Transverse colon (tissue), 4 donors: ENCODE results near the gene MTG2. TPM values are rescaled to one million over a fixed set of nuclear protein-coding genes. Genes with fewer than 3 reads are reported as not detected.

Experiments
- DNase-seq: peaks from one replicate; pipeline ENCODE4 v3.0.0-alpha.2; 2019
- H3K27ac ChIP-seq, 4 donors: fragments of 200-600 bp; sonication (generic); 2 replicates each; pipeline ENCODE4 v1.5.1; 2016 to 2018; ENCODE audit warnings: inconsistent platforms in 4 of 4
- H3K27me3 ChIP-seq: fragments of 200-600 bp; sonication (generic); 2 replicates; pipeline ENCODE4 v1.5.1; 2017; ENCODE audit warnings: inconsistent platforms
- H3K36me3 ChIP-seq, 4 donors: fragments of 200-600 bp; sonication (generic); 2 replicates each; pipeline ENCODE4 v1.5.1; 2017 to 2019; ENCODE audit warnings: inconsistent platforms in 4 of 4
- H3K4me1 ChIP-seq, 4 donors: fragments of 200-600 bp; sonication (generic); 2 replicates each; pipeline ENCODE4 v1.5.1; 2017 to 2020; ENCODE audit warnings: inconsistent platforms in 4 of 4
- H3K4me3 ChIP-seq, 4 donors: fragments of 200-600 bp; sonication (generic); 1 replicate in 1 of 4; 2 replicates in 3 of 4; pipeline versions ENCODE4 v1.5.1 to v1.6.1; 2017 to 2019; ENCODE audit warnings: inconsistent platforms in 4 of 4
- H3K9me3 ChIP-seq, 2 donors: fragments of 200-600 bp; sonication (generic); 2 replicates each; pipeline ENCODE4 v1.5.1; 2017 to 2019; ENCODE audit warnings: inconsistent platforms in 2 of 2
- CTCF ChIP-seq, 5 experiments: fragments of 200-600 bp in 3 of 5; fragments of 450-650 bp in 2 of 5; sonication (generic) in 3 of 5; IDR thresholded peaks; 1 replicate in 2 of 5; 2 replicates in 3 of 5; pipeline ENCODE4 v1.5.1; 2016 to 2017; ENCODE audit warnings: antibody characterized with exemption in 5 of 5, inconsistent platforms in 3 of 5, mild to moderate bottlenecking in 2 of 5, moderate library complexity in 1 of 5
- EP300 ChIP-seq: sonication (generic); formaldehyde crosslinking; IDR thresholded peaks from one replicate; pipeline ENCODE4 v1.6.1; 2017; ENCODE audit warnings: antibody characterized with exemption, low read depth
- POLR2A ChIP-seq: fragments of 450-650 bp; IDR thresholded peaks from one replicate; pipeline ENCODE4 v1.6.1; 2016; ENCODE audit warnings: antibody characterized with exemption, mild to moderate bottlenecking, moderate library complexity
- POLR2AphosphoS5 ChIP-seq, 3 donors: sonication (generic); formaldehyde crosslinking; IDR thresholded peaks; one replicate each; pipeline ENCODE4 v1.6.1; 2016; ENCODE audit warnings: antibody characterized with exemption in 3 of 3
- WGBS, 2 donors: methylation state at CpG; one replicate each; pipeline ENCODE4 v1.1.5; 2018; ENCODE audit warnings: low coverage in 1 of 2; 5-methylcytosine and 5-hydroxymethylcytosine counted together
- in situ Hi-C, 4 donors: fragments of 200-750 bp; cut with MboI; loops; one replicate each; pipeline versions ENCODE4 v1.15.0 to v1.15.1; 2017; ENCODE audit warnings: low sequenced_read_pairs in 3 of 4, low pct_ligation_motif_present in 1 of 4, low pct_unique_long_range_greater_than_20kb in 1 of 4
- intact Hi-C: fragments of 100-400 bp; cut with DNase I; formaldehyde crosslinking; loops from one replicate; pipeline ENCODE4 v1.15.1; 2023; ENCODE audit warnings: low total_unique reads
- total RNA-seq, 4 donors: library from RNA; depleted of rRNA; stranded (reverse); fragments of >200 nt; gene quantifications; one replicate each; pipeline ENCODE4 v1.1.0, GENCODE V29; 2016

The MTG2 gene
- total RNA-seq, 4 donors from 2014 or later, result 9.8 to 58.0 (median 23.1) TPM

GRCh38 chr20:62160253-62160652, 22.6 kb upstream of the MTG2 start:
- WGBS, 2 donors, result 90 to 95% methylated on average over 2 to 8 of the region's 9 CpGs
- peaks cover 0 to 7% (median 1%) of the 10 kb centered on the region in 4 donors for H3K4me1 ChIP-seq
- H3K27ac ChIP-seq, result no peak overlapping the region
- in situ Hi-C loops (no loop called here), intact Hi-C loops (no loop called here)
- no peak for DNase-seq
- peaks cover 0 to 8% (median under 1%) of the 10 kb centered on the region in 4 donors for H3K36me3 ChIP-seq
- TF ChIP-seq POLR2AphosphoS5 (IDR thresholded peaks at IDR 0.05), result no peak
- TF ChIP-seq EP300, result no peak
- TF ChIP-seq POLR2A, result no peak
- no peak for TF ChIP-seq CTCF (IDR thresholded peaks at IDR 0.05)
- no peaks in the 10 kb centered on the region for H3K27me3 ChIP-seq
- H3K9me3 ChIP-seq, result no peaks in the 10 kb centered on the region
- H3K4me3 ChIP-seq, result no peak overlapping the region

- H3K27ac ChIP-seq, result no peak overlapping the region
- no peak for DNase-seq
- in situ Hi-C loops, result no loop called here
- intact Hi-C loops, result no loop called here
- H3K9me3 ChIP-seq, result no peaks in the 10 kb centered on the region
- H3K4me1 ChIP-seq, result peaks cover 0 to 7% (median 1%) of the 10 kb centered on the region in 4 donors
- H3K27me3 ChIP-seq, result no peaks in the 10 kb centered on the region
- no peak for TF ChIP-seq EP300
- TF ChIP-seq POLR2A, result no peak
- no peak for TF ChIP-seq POLR2AphosphoS5 (IDR thresholded peaks at IDR 0.05)
- no peak for TF ChIP-seq CTCF (IDR thresholded peaks at IDR 0.05)
- peaks cover 0 to 11% (median 2%) of the 10 kb centered on the region in 4 donors for H3K36me3 ChIP-seq
- no peak overlapping the region for H3K4me3 ChIP-seq
- WGBS, 2 donors, result 94% methylated on average over 17 of the region's 17 CpGs; no CpG with 5 or more reads in 1 of the 2 donors
These were observed 22.0 kb upstream of the MTG2 start for GRCh38 chr20:62160876-62161275.

GRCh38 chr20:62161347-62161746, 21.5 kb upstream of the MTG2 start:
- H3K9me3 ChIP-seq, result no peaks in the 10 kb centered on the region
- WGBS, 2 donors, result 90% methylated on average over 17 of the region's 17 CpGs; no CpG with 5 or more reads in 1 of the 2 donors
- H3K27me3 ChIP-seq, result no peaks in the 10 kb centered on the region
- intact Hi-C loops, result no loop called here
- no peak for DNase-seq
- H3K4me3 ChIP-seq, result no peak overlapping the region
- peaks cover 0 to 7% (median 1%) of the 10 kb centered on the region in 4 donors for H3K4me1 ChIP-seq
- H3K27ac ChIP-seq, result no peak overlapping the region
- H3K36me3 ChIP-seq, result peaks cover 0 to 16% (median 2%) of the 10 kb centered on the region in 4 donors
- no peak for TF ChIP-seq EP300
- no peak for TF ChIP-seq POLR2A
- TF ChIP-seq POLR2AphosphoS5 (IDR thresholded peaks at IDR 0.05), result no peak
- TF ChIP-seq CTCF (IDR thresholded peaks at IDR 0.05), result no peak
- in situ Hi-C loops, result no loop called here

GRCh38 chr20:62162765-62163484, 19.9 kb upstream of the MTG2 start:
- H3K4me3 ChIP-seq, result no peak overlapping the region
- H3K4me1 ChIP-seq, result no peaks in the 10 kb centered on the region
- H3K27me3 ChIP-seq, result no peaks in the 10 kb centered on the region
- intact Hi-C loops, result no loop called here
- WGBS, 2 donors, result 96% methylated on average over 35 of the region's 38 CpGs; no CpG with 5 or more reads in 1 of the 2 donors
- in situ Hi-C loops, result no loop called here
- peaks cover 0 to 16% (median 2%) of the 10 kb centered on the region in 4 donors for H3K36me3 ChIP-seq
- TF ChIP-seq CTCF (IDR thresholded peaks at IDR 0.05), result no peak
- no peak for TF ChIP-seq EP300
- no peak for TF ChIP-seq POLR2A
- TF ChIP-seq POLR2AphosphoS5 (IDR thresholded peaks at IDR 0.05), result no peak
- H3K27ac ChIP-seq, result no peak overlapping the region
- DNase-seq, result no peak
- no peaks in the 10 kb centered on the region for H3K9me3 ChIP-seq
